ENCODE results near the gene IGSF9.

IGSF9 gene

GRCh38 chr1:159895836-159896545, 49.4 kb downstream of the IGSF9 start:
- DNase-seq: no peak

GRCh38 chr1:159895286-159895685, 50.1 kb downstream of the IGSF9 start:
- DNase-seq: peak; percentile 26

GRCh38 chr1:159892944-159893343, 52.5 kb downstream of the IGSF9 start:
- no peak for DNase-seq

DNA sequence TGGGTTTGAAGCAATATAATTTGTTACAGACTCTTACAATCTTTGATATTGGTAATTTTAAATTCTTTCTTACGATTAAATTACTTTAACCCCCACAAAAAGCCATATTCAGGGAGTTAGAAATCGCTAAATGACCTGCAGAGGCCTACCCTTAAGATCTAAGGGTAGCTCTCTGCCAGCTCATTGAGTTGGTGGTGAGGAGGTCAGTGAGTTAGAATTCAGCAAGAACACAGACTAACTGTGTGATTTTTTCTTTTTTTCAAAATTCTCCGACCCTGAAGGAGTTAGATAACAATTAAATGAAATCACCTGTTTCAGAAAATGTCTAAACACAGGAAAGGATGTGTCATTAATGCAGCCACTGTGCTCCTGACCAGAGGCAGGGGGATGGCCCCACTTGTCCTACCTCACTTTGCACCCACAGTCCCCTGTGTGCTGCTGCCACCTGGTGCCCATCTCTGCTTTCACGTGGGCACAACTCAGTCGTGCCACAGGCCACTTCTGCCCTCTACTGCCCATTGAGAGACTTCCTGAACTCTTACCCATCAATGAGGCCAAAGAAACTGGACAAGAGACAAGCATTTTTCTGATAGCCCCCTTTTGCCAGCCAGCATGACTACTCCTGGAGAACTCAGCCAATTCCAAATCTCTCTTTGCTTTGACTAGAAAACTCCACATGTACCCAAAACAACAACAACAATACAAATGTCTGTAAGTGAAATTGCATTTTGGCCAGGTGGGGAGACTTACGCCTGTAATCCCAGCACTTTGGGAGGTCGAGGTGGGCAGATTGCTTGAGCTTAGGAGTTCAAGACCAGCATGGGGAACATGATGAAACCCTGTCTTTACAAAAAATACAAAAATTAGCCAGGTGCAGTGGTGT, 53.9 kb downstream of the IGSF9 start:
- DNase-seq: peak; percentile 78

DNA sequence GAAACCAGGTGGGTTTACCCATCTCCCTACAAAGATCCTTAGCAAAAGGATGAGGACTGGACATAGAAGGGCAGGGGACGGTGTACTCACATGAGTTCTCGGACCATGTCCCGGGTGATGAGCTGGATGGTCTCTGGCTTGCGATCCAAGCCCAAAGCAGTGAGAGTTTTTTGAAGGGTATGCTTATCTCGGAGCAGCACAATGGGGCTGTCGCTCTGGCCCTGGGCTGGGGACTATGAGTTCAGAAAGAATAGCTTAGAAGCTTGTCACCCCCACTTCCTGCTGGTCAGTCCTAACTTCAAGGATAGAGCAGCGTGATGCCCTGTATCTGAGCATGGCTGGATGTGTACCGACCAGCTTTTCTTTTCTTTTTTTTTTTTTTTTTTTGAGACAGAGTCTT, 55.0 kb downstream of the IGSF9 start:
- DNase-seq: no peak

DNA sequence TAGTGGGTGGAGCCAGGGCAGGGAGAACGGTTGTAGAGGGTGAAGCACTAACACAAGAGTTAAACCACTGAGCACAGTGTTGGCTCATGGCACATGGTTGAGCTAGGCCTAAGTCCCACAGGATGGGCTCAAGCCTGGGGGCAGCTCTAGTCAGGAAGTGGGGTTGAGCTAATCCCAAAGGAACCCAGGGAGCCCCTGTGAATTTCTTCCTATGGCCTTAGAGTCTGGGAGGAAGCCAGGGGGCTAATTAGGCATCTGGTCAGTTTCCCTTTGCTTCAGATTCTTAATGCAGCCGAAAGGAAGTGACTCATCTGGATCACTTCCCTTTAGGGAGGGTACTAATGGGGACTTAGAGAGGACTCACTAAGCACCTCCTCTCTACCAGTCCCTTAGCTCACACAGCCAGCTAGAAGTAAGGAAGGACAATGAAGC, 55.6 kb downstream of the IGSF9 start:
- no peak for DNase-seq

DNA sequence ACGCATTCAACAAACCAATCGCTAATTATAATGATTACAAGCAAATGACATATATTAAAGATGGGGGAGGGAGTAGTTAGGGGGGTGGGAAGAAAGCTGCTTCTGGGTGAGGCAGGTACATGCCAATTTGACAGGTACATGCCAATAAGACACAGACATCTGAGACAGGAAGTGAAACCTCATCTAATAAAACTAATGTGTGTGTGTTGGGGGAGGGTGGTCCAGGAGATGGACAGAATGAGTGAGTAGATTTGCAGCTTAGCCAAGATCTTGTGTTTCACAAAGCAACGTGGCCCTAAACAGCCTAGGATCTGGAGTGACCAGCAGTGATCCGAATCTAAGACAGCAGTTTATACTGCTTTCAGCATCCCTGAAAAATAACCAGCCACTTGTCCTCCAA, 56.2 kb downstream of the IGSF9 start:
- DNase-seq: no peak

- DNase-seq: no peak
Measured at GRCh38 chr1:159884296-159884695, 61.1 kb downstream of the IGSF9 start.

DNA sequence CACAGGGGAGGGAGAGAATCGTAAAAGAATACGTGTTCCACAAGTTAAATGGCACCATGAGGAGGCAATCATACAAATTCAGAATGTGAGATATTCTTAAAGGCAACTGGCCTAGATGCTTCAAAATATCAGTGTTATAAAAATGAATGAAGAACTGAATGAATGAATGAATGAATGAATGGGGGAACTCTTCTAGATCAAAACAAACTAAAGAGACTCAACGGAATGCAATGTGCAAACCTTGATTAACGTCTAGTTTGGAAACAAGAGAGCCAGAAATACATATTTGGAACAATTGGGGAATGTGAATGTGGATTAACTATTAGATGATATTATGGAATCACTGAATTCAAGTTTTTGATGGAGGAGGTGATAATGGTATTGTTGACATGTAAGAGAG, 62.3 kb downstream of the IGSF9 start:
- DNase-seq: no peak

DNA sequence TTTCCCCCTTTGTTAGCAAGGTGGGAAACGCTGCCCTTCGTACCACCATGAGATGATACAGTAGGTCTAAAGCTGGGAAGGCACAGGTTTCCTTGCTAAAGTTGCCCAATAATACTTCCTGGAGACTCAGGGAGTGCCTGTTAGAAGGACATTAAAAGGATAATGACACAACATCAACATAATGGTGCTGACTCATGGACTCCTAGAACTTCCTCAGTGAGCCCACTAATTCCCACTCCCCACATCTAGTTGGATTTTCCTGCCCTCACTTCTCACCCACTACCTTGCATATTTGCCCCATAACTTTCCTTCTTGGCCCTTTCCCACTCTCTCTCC, 62.9 kb downstream of the IGSF9 start:
- no peak for DNase-seq

DNA sequence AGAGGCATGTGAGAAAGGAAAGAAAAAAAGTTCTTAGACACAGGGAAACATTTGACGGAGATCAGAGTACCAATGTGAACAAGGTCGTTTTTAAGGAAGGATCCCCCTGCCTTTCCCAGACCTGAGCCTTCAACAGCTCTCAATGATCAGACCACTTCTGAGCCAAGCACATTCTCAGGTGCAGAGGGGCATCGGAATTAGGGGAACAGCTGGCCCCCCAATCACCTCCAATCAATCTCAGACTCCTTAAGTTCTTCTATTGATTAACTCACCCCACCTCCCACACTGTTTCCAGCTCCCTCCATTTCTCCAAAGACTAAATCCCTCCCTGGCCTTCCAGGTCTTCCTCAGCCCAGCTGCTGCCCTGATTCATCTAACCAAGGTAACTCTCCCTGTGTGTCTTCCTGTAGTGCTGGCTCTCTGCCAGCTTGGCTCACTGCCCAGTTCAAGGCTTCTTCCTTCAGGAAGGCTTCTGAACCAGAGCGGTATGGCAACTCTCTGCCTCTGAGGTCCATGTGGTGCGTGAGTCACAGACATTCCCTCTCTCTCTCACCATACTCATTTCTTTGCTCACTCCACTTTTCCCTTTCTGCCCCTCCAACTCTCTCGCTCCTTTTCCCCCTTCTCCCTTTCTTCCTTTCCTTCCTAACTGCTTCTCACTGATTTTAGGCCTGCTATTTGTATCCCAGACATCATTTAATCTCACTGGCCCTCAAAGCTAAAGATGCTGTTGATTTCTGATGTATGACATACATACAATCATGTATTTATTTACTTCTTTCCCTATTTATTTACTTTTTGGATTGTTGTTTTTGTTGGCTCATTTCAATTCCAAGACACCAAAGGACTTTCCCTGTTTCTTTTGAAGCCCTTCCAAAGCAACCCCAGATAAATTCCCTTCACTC, 63.5 kb downstream of the IGSF9 start:
- DNase-seq: peak; percentile 94

DNA sequence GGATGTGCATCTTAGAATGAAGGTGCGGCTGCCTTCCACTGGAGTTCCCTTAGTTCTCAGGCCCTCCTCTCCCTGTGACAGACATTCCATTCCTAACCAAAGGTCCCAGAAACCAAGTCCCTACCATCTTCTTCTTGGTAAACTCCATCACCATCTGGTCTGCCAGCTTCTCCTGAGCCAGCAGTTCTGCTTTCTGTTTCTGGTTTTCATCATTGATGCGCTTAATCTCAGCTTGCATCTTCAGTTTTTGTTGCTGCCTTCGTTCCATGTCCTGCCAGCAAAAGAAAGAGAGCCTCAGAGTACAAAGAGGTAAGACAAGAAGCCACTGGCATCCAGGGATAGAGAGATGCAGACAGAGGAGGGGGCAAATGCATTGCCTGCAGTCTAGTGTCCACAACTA, 65.0 kb downstream of the IGSF9 start:
- no peak for DNase-seq

GRCh38 chr1:159879977-159880376, 65.4 kb downstream of the IGSF9 start:
- DNase-seq: no peak

- DNase-seq: no peak
Measured at GRCh38 chr1:159879136-159879535, 66.3 kb downstream of the IGSF9 start.

- DNase-seq: peak; percentile 66
Measured at GRCh38 chr1:159877695-159878444, 67.5 kb downstream of the IGSF9 start.
